A673 (cell line): ENCODE results near the gene NXPH3. TPM values are rescaled to one million over a fixed set of nuclear protein-coding genes. Genes with fewer than 3 reads are reported as not detected.

Experiments
- BruUV-seq: library from RNA; stranded (reverse); fragments of 400-500 nt; replicated peaks from 2 replicates; lab custom pipeline; 2021; lab: Mats Ljungman, UMichigan
- CTCF ChIA-PET: fragments of 300-600 bp; sonication (Branson Sonifier 250); formaldehyde crosslinking; loops from one replicate; lab custom pipeline; 2022; ENCODE audit warnings: antibody characterized with exemption; lab: Charles Lee
- POLR2A ChIA-PET: fragments of 300-600 bp; sonication (Branson Sonifier 250); formaldehyde crosslinking; loops from one replicate; lab custom pipeline; 2022; ENCODE audit warnings: antibody characterized with exemption; ENCODE audit not compliant: low non-redundant PET; lab: Charles Lee
- DNase-seq: peaks from one replicate; pipeline ENCODE4 v3.0.0-alpha.2; 2015; ENCODE audit warnings: low spot score
- H3K27ac ChIP-seq: fragments of 200-600 bp; sonication (generic); 2 replicates; pipeline ENCODE4 v1.5.1; 2016; ENCODE audit warnings: mixed run types, low read depth, mild to moderate bottlenecking, mixed read lengths, antibody characterized with exemption, low read length; ENCODE audit not compliant: poor library complexity, severe bottlenecking
- H3K27me3 ChIP-seq: fragments of 200-600 bp; sonication (generic); replicated peaks from 2 replicates; pipeline ENCODE4 v1.6.1; 2017; ENCODE audit warnings: mixed run types, low read depth, mild to moderate bottlenecking, mixed read lengths, antibody characterized with exemption, low read length; ENCODE audit not compliant: insufficient read depth, poor library complexity
- H3K36me3 ChIP-seq: fragments of 200-600 bp; sonication (generic); 2 replicates; pipeline ENCODE4 v1.6.1; 2016; ENCODE audit warnings: mixed run types, mild to moderate bottlenecking, mixed read lengths, antibody characterized with exemption, low read length; ENCODE audit not compliant: insufficient read depth, poor library complexity, severe bottlenecking
- H3K4me1 ChIP-seq: fragments of 200-600 bp; sonication (generic); 2 replicates; pipeline ENCODE4 v1.6.1; 2017; ENCODE audit warnings: mixed run types, mild to moderate bottlenecking, mixed read lengths, antibody characterized with exemption, low read length; ENCODE audit not compliant: insufficient read depth, poor library complexity, severe bottlenecking
- H3K4me3 ChIP-seq: fragments of 200-600 bp; sonication (generic); 2 replicates; pipeline ENCODE4 v1.5.1; 2016; ENCODE audit warnings: low read depth, mixed run types, mild to moderate bottlenecking, mixed read lengths, low read length; ENCODE audit not compliant: poor library complexity, severe bottlenecking
- H3K9me3 ChIP-seq: fragments of 200-600 bp; sonication (generic); 2 replicates; pipeline ENCODE4 v1.6.1; 2016; ENCODE audit warnings: mixed run types, low read depth, mild to moderate bottlenecking, mixed read lengths, antibody characterized with exemption, low read length; ENCODE audit not compliant: poor library complexity, severe bottlenecking
- EZH2 ChIP-seq: fragments of 200-600 bp; sonication (generic); IDR thresholded peaks from 2 replicates; pipeline ENCODE4 v1.6.1; 2017; ENCODE audit warnings: borderline replicate concordance, low read depth, mild to moderate bottlenecking, mixed read lengths, antibody characterized with exemption, low read length; ENCODE audit not compliant: poor library complexity, severe bottlenecking
- intact Hi-C: fragments of 100-400 bp; cut with micrococcal nuclease; formaldehyde crosslinking; loops from one replicate; pipeline ENCODE4 v1.10.0; 2022; ENCODE audit not compliant: unreplicated experiment
- total RNA-seq: library from RNA; stranded (reverse); gene quantifications from 2 replicates; pipeline ENCODE4 v1.2.3, GENCODE V29; 2021
- TF ChIP-seq, protein P1 (sequence below): fragments of 300-800, 200-600 bp; sonication (generic); conservative IDR thresholded peaks from 2 replicates; pipeline ENCODE4 v1.5.1; 2017; ENCODE audit warnings: low read depth, mild to moderate bottlenecking, antibody characterized with exemption, low read length, moderate library complexity, mixed read lengths

The NXPH3 gene
- total RNA-seq, 1 experiment from 2014 or later, result 0.21 TPM

GRCh38 chr17:49574323-49574781 lies 1.3 kb upstream of the NXPH3 start:
- peaks cover 8% of the 10 kb centered on the region for H3K4me1 ChIP-seq
- H3K36me3 ChIP-seq, result no peaks in the 10 kb centered on the region
- POLR2A ChIA-PET, result interaction anchor here (0.6 kb wide), 1 partner anchor 13 kb away, joined by 9 read pairs; no protein-coding TSS in a partner anchor
- peaks cover 14% of the 10 kb centered on the region for H3K27me3 ChIP-seq
- BruUV-seq, result no TSS peak
- H3K4me3 ChIP-seq, result no peak overlapping the region
- TF ChIP-seq, protein P1, sequence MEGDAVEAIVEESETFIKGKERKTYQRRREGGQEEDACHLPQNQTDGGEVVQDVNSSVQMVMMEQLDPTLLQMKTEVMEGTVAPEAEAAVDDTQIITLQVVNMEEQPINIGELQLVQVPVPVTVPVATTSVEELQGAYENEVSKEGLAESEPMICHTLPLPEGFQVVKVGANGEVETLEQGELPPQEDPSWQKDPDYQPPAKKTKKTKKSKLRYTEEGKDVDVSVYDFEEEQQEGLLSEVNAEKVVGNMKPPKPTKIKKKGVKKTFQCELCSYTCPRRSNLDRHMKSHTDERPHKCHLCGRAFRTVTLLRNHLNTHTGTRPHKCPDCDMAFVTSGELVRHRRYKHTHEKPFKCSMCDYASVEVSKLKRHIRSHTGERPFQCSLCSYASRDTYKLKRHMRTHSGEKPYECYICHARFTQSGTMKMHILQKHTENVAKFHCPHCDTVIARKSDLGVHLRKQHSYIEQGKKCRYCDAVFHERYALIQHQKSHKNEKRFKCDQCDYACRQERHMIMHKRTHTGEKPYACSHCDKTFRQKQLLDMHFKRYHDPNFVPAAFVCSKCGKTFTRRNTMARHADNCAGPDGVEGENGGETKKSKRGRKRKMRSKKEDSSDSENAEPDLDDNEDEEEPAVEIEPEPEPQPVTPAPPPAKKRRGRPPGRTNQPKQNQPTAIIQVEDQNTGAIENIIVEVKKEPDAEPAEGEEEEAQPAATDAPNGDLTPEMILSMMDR, result no peak
- no peak for TF ChIP-seq EZH2
- intact Hi-C loops, result no loop called here
- no peak for DNase-seq
- no peaks in the 10 kb centered on the region for H3K9me3 ChIP-seq
- CTCF ChIA-PET, result interaction anchor here (0.6 to 1.2 kb wide), 2 partner anchors 122 to 209 kb away, joined by 4 to 5 read pairs; no protein-coding TSS in a partner anchor
- H3K27ac ChIP-seq, result no peak overlapping the region

DNA sequence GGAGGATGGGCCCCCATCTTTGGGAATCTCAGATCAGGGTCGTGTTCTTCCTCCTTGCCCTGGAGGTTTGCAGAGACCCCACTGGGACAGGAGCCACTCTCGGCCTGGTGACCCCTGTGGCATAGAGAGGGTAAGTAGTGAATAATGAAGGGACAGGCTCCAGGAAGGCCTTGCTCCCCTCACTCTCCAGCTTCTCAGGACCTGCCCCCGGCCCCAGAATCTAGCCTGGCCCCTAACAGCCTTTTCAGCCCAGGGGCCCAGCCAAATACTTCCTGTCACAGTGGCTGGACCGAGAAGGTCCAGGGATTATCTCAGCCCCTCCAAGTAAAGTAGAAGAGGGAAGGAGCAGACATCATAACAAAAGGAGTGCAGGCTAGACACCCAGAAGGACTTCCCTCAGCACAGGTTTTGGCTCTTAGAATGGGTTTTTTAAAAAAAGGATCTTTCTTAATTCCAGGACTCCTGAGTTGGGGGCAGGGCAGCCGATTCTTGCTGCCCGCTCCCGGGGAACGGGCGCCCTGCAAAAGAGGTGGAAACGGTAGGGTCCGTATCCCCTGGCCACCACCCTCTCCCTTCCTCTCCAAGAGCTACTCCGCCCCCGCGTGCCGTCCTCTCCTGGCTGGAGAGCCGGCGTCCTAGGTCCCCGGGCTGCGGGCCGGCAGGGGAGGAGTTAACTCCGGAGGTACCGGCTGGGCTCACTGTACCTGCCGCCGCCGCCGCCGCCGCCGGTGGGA lies 559 bp upstream of the NXPH3 start:
- ChIA-PET POLR2A (interaction anchor here (0.5 to 0.6 kb wide), 2 partner anchors 10 to 13 kb away, joined by 9 to 11 read pairs; no protein-coding TSS in a partner anchor), CTCF (interaction anchor here (0.6 to 1.3 kb wide), 5 partner anchors 102 to 423 kb away, joined by 3 to 8 read pairs (median 4); no protein-coding TSS in a partner anchor)
- DNase-seq, result no peak
- H3K27ac ChIP-seq, result no peak overlapping the region
- intact Hi-C loops, result no loop called here
- no peaks in the 10 kb centered on the region for H3K36me3 ChIP-seq
- H3K4me1 ChIP-seq, result peaks cover 8% of the 10 kb centered on the region
- BruUV-seq, result no TSS peak
- H3K4me3 ChIP-seq, result peak overlapping the region; percentile 59
- TF ChIP-seq, protein P1, result no peak
- no peak for TF ChIP-seq EZH2
- peaks cover 14% of the 10 kb centered on the region for H3K27me3 ChIP-seq
- H3K9me3 ChIP-seq, result no peaks in the 10 kb centered on the region

DNA sequence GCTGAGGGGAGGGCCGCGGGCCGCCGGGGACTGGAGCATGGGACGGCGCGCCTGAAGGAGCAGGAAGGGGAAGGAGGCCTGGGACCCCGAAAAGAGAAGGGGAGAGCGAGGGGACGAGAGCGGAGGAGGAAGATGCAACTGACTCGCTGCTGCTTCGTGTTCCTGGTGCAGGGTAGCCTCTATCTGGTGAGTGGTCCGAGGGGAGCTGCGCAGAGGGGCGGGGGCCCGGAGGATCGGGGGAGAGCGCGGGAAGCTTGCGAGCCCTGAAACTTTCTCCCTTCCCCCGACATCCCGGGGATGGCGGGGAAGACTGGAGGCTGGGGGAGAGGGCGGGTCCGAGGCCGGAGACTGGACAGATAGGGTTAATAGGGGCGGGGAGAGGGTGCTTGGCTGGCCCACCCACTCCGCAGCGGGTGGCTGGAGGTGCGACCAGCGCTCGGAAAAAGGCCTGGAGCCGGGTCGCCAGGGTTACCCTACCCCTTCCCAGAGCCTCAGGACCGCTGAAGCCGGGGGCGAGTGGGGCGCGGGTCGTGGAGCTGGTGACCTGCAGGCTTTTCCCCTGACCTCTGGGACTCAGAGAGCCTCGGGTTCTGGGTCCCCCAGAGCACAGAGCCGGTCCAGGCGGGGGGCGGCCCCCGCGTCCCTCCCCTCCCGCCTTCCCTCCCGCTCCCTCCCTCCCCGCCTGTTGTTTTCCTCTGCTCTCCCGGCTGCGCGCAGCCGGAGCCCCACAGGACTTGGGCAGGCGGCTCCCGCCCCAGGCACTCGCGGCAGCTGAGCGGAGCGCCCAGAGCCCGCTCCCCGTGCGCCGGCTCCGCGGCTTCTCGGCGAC lies 631 bp downstream of the NXPH3 start:
- TF ChIP-seq, protein P1, result no peak
- TF ChIP-seq EZH2, result no peak
- Histone ChIP-seq H3K4me3 (peak overlapping the region; percentile 59), H3K36me3 (no peaks in the 10 kb centered on the region), H3K27me3 (peaks cover 14% of the 10 kb centered on the region), H3K27ac (no peak overlapping the region), H3K4me1 (peaks cover 8% of the 10 kb centered on the region), H3K9me3 (no peaks in the 10 kb centered on the region)
- ChIA-PET POLR2A (interaction anchor here (0.5 to 0.7 kb wide), 2 partner anchors 51 to 147 kb away, joined by 3 read pairs; no protein-coding TSS in a partner anchor), CTCF (interaction anchor here (0.7 to 1.3 kb wide), 3 partner anchors 119 to 422 kb away, joined by 3 read pairs; no protein-coding TSS in a partner anchor)
- DNase-seq, result peak; percentile 56
- intact Hi-C loops, result no loop called here
- no TSS peak for BruUV-seq
